CD4-positive, alpha-beta T cell (primary cell): ENCODE results near the gene DCTPP1. TPM values are rescaled to one million over a fixed set of nuclear protein-coding genes. Genes with fewer than 3 reads are reported as not detected.

Experiments used
- ATAC-seq: fragments of 200-7000 bp; cut with Tn5 transposase; one replicate; pipeline ENCODE4 v1.10.0; 2022; ENCODE audit warnings: mild to moderate bottlenecking; ENCODE audit not compliant: poor library complexity
- CTCF ChIA-PET: fragments of 350-600 bp; sonication (Branson Sonifier 250); formaldehyde crosslinking; loops from one replicate; lab custom pipeline; 2021; ENCODE audit warnings: antibody characterized with exemption, inconsistent platforms; lab: Charles Lee
- POLR2A ChIA-PET: fragments of 350-600 bp; sonication (Branson Sonifier 250); formaldehyde crosslinking; loops from one replicate; lab custom pipeline; 2021; ENCODE audit warnings: antibody characterized with exemption, inconsistent platforms; lab: Charles Lee
- DNase-seq, 14 experiments: peaks; one replicate each; pipeline ENCODE4 v3.0.0-alpha.2; 2013 to 2020; ENCODE audit warnings: mixed read lengths in 2 of 14
- H3K27ac ChIP-seq, 2 donors: one replicate each; pipeline versions ENCODE4 v1.5.1 to v1.7.0; 2013; ENCODE audit warnings: low read length in 2 of 2, low read depth in 1 of 2, mild to moderate bottlenecking in 1 of 2
- H3K27me3 ChIP-seq, 2 experiments: 1 replicate in 1 of 2; 2 replicates in 1 of 2; pipeline versions ENCODE4 v1.6.1 to v1.7.0; 2013; ENCODE audit warnings: low read length in 2 of 2, control low read depth in 1 of 2, mild to moderate bottlenecking in 1 of 2, moderate library complexity in 1 of 2; ENCODE audit not compliant: insufficient read depth in 2 of 2, control insufficient read depth in 1 of 2
- H3K36me3 ChIP-seq: one replicate; pipeline ENCODE4 v1.6.1; 2013; ENCODE audit warnings: low read length, control low read depth; ENCODE audit not compliant: insufficient read depth
- H3K4me1 ChIP-seq: one replicate; pipeline ENCODE4 v1.6.1; 2013; ENCODE audit warnings: low read length, control low read depth; ENCODE audit not compliant: insufficient read depth
- H3K4me3 ChIP-seq: one replicate; pipeline ENCODE4 v1.5.1; 2013; ENCODE audit warnings: mild to moderate bottlenecking, low read length, moderate library complexity
- H3K9me3 ChIP-seq, 2 experiments: 1 replicate in 1 of 2; 2 replicates in 1 of 2; pipeline versions ENCODE4 v1.6.1 to v1.7.0; 2013; ENCODE audit warnings: low read length in 2 of 2, mild to moderate bottlenecking in 2 of 2, control low read depth in 1 of 2, moderate library complexity in 1 of 2; ENCODE audit not compliant: control insufficient read depth in 1 of 2, insufficient read depth in 1 of 2
- H3K27ac Mint-ChIP-seq: one replicate; pipeline ENCODE4 v1.8.0; 2020; ENCODE audit warnings: mixed read lengths
- H3K27me3 Mint-ChIP-seq: one replicate; pipeline ENCODE4 v1.8.0; 2021; ENCODE audit warnings: mixed read lengths
- H3K36me3 Mint-ChIP-seq: one replicate; pipeline ENCODE4 v1.8.0; 2021; ENCODE audit warnings: low read depth, mixed read lengths
- H3K4me1 Mint-ChIP-seq: one replicate; pipeline ENCODE4 v1.8.0; 2021; ENCODE audit warnings: low read depth, mixed read lengths
- H3K4me3 Mint-ChIP-seq: one replicate; pipeline ENCODE4 v1.8.0; 2020; ENCODE audit warnings: mild to moderate bottlenecking, mixed read lengths
- H3K9me3 Mint-ChIP-seq: one replicate; pipeline ENCODE4 v1.8.0; 2020; ENCODE audit warnings: mixed read lengths
- intact Hi-C, 2 experiments: fragments of 100-400 bp; cut with DNase I in 1 of 2; cut with micrococcal nuclease in 1 of 2; formaldehyde crosslinking; loops; one replicate each; pipeline versions ENCODE4 v1.15.1 to v1.9.0; 2023 to 2025; cut with DNase I, micrococcal nuclease
- total RNA-seq, 174 experiments: library from RNA in 2 of 174; stranded (reverse) in 2 of 174; gene quantifications; one replicate each; pipeline ENCODE4 v1.2.3 and lab custom pipeline; 2021 to 2026
- TF ChIP-seq, protein P1 (sequence below): fragments of 200-600 bp; IDR thresholded peaks from one replicate; pipeline ENCODE4 v1.8.0; 2022; ENCODE audit warnings: antibody characterized with exemption, mild to moderate bottlenecking

Gene DCTPP1
- total RNA-seq, 2 experiments from 2014 or later, result 5.4 to 6.5 TPM

DNA sequence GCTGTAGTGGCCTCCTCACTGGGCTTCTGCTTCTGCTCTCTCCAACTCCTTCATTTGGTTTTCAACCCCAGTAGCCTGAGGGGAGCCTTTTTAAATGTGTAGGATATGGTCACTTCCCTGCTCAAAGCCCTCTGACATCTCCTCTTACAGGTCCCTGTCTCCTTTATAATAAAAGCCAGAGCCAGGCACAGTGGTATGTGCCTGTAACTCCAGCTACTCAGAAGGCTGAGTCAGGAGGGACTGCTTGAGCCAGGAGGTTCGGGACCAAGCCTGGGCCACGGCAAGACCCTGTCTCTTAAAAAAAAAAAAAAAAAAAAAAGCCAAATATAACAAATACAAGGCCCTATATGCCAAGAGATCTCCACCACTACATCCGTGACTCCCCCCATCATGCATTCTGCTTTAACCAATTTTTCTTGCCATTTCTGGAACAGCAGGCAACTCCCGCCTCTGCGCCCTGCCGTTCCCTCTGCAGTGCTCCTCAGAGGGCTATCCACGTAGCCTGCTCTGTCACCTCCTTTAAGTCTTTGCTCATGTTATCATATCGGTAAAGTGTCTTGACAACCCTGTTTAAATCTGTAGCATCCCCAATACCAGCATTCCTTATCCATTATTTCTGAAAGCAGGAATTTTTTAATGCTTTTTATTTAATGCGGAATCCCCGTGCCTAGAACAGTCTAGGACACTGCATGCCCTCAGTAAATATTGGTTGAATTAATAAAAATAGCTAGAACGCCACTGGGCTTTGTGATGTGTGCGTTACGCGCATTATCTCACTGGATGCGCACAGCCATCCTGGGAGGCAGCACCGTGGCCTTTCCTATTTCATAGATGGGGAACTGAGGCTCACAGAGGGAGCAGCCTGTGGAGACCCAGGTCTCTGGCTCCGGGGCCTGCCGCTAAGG lies 13.0 kb downstream of the DCTPP1 start:
- Mint-ChIP-seq H3K27ac (peak overlapping the region; percentile 85), H3K9me3 (no peaks in the 10 kb centered on the region), H3K4me3 (peak overlapping the region; percentile 80), H3K4me1 (peaks cover 21% of the 10 kb centered on the region), H3K36me3 (peaks cover 27% of the 10 kb centered on the region), H3K27me3 (no peaks in the 10 kb centered on the region)
- Histone ChIP-seq H3K4me1 (peaks cover 16% of the 10 kb centered on the region), H3K4me3 (peak overlapping the region; percentile 53), H3K36me3 (peaks cover 7% of the 10 kb centered on the region), H3K27ac (peak overlapping the region in 1 of 2 donors; percentile 73), H3K9me3 (no peaks in the 10 kb centered on the region), H3K27me3 (no peaks in the 10 kb centered on the region)
- ATAC-seq (no peak), DNase-seq (no peak)
- ChIA-PET CTCF (interaction anchor here (0.9 to 2.3 kb wide), 8 partner anchors 8 to 274 kb away, joined by 3 to 13 read pairs (median 6); partner anchors contain the start of genes DCTPP1 and ZNF771), POLR2A (interaction anchor here (0.6 to 4.9 kb wide), 57 partner anchors 9 to 701 kb away, joined by 3 to 119 read pairs (median 6); partner anchors contain the start of genes ALDOA, CD2BP2, CORO1A and DCTPP1)
- intact Hi-C loops, result loop anchor here in 1 of 2 experiments (1.0 to 10.0 kb wide), 3 partner anchors 294 to 352 kb away; partner anchors contain the start of genes ALDOA, MAPK3, TBX6 and YPEL3
- TF ChIP-seq, protein P1, sequence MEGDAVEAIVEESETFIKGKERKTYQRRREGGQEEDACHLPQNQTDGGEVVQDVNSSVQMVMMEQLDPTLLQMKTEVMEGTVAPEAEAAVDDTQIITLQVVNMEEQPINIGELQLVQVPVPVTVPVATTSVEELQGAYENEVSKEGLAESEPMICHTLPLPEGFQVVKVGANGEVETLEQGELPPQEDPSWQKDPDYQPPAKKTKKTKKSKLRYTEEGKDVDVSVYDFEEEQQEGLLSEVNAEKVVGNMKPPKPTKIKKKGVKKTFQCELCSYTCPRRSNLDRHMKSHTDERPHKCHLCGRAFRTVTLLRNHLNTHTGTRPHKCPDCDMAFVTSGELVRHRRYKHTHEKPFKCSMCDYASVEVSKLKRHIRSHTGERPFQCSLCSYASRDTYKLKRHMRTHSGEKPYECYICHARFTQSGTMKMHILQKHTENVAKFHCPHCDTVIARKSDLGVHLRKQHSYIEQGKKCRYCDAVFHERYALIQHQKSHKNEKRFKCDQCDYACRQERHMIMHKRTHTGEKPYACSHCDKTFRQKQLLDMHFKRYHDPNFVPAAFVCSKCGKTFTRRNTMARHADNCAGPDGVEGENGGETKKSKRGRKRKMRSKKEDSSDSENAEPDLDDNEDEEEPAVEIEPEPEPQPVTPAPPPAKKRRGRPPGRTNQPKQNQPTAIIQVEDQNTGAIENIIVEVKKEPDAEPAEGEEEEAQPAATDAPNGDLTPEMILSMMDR, result no peak

DNA sequence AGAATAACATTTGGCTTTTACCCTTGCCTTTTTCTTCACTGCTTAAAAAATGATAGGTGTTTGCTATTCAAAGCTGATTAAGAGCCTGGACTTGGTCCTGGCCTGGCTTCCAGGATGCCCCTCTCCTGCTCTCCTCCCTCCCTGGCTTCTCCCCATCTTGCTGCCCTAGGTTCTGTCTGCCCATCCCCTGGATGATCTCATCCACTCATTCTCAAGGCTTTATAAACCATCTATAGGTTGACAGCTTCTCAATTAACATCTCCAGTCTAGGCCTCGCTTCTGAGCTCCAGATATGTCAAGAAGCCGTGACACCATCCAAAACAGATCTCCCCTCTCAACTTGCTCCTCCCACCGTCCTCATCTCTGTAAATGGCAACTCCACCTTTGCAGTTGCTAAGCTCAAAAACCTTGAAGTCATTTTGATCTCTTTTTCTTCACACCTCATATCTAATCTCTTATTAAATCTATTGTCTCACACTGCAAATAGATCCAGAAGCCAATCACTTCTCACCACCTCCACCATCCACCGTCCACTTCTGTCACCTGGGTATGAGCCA lies 13.7 kb downstream of the DCTPP1 start:
- H3K4me3 Mint-ChIP-seq, result peak overlapping the region; percentile 0
- no peak overlapping the region for H3K27ac Mint-ChIP-seq
- Histone ChIP-seq H3K27ac (no peak overlapping the region), H3K4me3 (no peak overlapping the region), H3K4me1 (peaks cover 16% of the 10 kb centered on the region), H3K27me3 (no peaks in the 10 kb centered on the region), H3K36me3 (peaks cover 12% of the 10 kb centered on the region), H3K9me3 (no peaks in the 10 kb centered on the region)
- H3K36me3 Mint-ChIP-seq, result peaks cover 22% of the 10 kb centered on the region
- ChIA-PET CTCF (interaction anchor here (0.6 to 1.9 kb wide), 3 partner anchors 11 to 384 kb away, joined by 3 to 5 read pairs (median 3); partner anchors contain the start of gene DCTPP1), POLR2A (interaction anchor here (1.1 to 4.9 kb wide), 5 partner anchors 9 to 351 kb away, joined by 5 to 119 read pairs (median 6); partner anchors contain the start of genes ALDOA, DCTPP1 and ZNF771)
- no peaks in the 10 kb centered on the region for H3K27me3 Mint-ChIP-seq
- TF ChIP-seq, protein P1, result no peak
- no peaks in the 10 kb centered on the region for H3K9me3 Mint-ChIP-seq
- no peak for DNase-seq
- peaks cover 21% of the 10 kb centered on the region for H3K4me1 Mint-ChIP-seq
- intact Hi-C loops, result loop anchor here in 1 of 2 experiments (10.0 kb wide), 2 partner anchors 321 to 351 kb away; partner anchors contain the start of genes ALDOA, TBX6 and YPEL3
- no peak for ATAC-seq

DNA sequence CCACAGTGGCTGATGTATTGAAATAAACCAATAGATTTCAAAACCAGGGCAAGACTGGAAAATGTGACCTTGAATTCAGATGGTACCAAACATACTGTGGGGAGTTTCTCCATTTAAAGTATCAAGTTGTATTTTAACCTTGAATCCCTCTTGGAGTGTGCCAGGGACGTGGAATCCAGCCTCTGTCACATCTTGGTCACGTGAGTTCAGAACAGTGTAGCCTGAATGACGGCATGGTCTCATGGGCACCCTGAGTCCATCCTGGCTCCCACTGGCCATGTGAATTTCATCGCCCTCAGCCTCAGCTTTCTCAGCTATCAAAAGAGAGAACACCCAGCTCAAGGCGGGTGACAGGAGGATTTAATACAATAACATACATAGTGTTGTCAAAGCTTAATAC lies 15.7 kb downstream of the DCTPP1 start:
- no peak for ATAC-seq

More for the DNA sequence above, 15.7 kb downstream of the DCTPP1 start:
- POLR2A ChIA-PET, result interaction anchor here (1.1 kb wide), 1 partner anchor 31 kb away, joined by 3 read pairs; the partner anchor contains the start of gene SEPTIN1
- no peaks in the 10 kb centered on the region for H3K9me3 Mint-ChIP-seq
- no peaks in the 10 kb centered on the region for H3K27me3 Mint-ChIP-seq
- Histone ChIP-seq H3K4me3 (no peak overlapping the region), H3K27me3 (no peaks in the 10 kb centered on the region), H3K4me1 (peaks cover 22% of the 10 kb centered on the region), H3K9me3 (no peaks in the 10 kb centered on the region), H3K27ac (no peak overlapping the region), H3K36me3 (peaks cover 10% of the 10 kb centered on the region)
- no peak overlapping the region for H3K27ac Mint-ChIP-seq
- H3K4me1 Mint-ChIP-seq, result peaks cover 27% of the 10 kb centered on the region
- DNase-seq, result no peak
- CTCF ChIA-PET, result no interaction called here
- peak overlapping the region; percentile 7 for H3K4me3 Mint-ChIP-seq
- intact Hi-C loops, result loop anchor here in 1 of 2 experiments (10.0 kb wide), 2 partner anchors 319 to 349 kb away; partner anchors contain the start of genes ALDOA, TBX6 and YPEL3
- peaks cover 16% of the 10 kb centered on the region for H3K36me3 Mint-ChIP-seq
- TF ChIP-seq, protein P1, result no peak
